Thyroid gland (tissue), 4 donors: ENCODE data around the gene LIN28B.

Experiments used
- CTCF ChIP-seq, 6 experiments: fragments of 200-600 bp in 3 of 6; fragments of 450-650 bp in 3 of 6; sonication (generic) in 3 of 6; IDR thresholded peaks; one replicate each; pipeline ENCODE4 v1.5.1; 2016 to 2019; ENCODE audit warnings: antibody characterized with exemption in 6 of 6, mild to moderate bottlenecking in 2 of 6, inconsistent platforms in 1 of 6, moderate library complexity in 1 of 6
- POLR2A ChIP-seq, 2 donors: fragments of 450-650 bp; IDR thresholded peaks; one replicate each; pipeline ENCODE4 v1.6.1; 2017; ENCODE audit warnings: antibody characterized with exemption in 2 of 2, mild to moderate bottlenecking in 2 of 2, moderate library complexity in 1 of 2

DNA sequence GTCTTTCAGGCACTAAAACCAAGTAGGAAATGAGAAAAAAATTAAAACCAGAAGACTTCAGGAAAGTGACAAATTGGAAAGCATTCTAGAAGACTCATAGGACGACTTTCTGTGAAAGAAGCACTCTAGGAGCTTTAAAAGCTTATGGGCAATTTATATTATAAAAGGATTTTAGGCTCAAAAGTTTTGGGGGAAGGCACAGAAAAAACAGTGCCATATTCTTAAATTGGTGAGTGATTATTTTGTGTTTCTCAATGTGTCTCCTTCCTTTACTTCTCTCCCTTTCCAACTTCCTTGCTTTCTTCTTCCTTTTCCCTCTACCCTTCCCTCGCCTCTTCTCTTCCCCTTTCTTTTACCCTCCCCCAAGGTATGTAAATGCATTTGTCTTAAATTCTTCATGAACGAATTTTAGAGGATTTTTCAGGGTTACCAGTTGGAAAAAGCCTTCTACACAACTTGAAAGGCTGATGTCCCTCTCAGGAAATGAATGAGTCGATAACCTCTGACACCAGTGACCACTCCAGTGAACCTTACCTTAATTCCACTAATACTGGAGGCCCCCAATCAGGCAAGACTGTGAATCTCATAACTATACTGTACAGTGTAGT lies 2.6 kb upstream of the LIN28B start:
- TF ChIP-seq CTCF (IDR thresholded peaks at IDR 0.05) (no peak), POLR2A (IDR thresholded peaks at IDR 0.05) (no peak)
